Subcutaneous adipose tissue (tissue), 4 donors: ENCODE data around the gene AMY2B. TPM values are rescaled to one million over a fixed set of nuclear protein-coding genes. Genes with fewer than 3 reads are reported as not detected.
"Not testable (repeated sequence)": the region's sequence is repeated elsewhere in the genome, so short reads cannot be mapped to it uniquely, and the experiment has no call there.

Experiments used
- total RNA-seq, 4 donors: library from RNA; depleted of rRNA; stranded (reverse); fragments of >200 nt; gene quantifications; one replicate each; pipeline ENCODE4 v1.1.0, GENCODE V29; 2016
- TF ChIP-seq, protein P1 (sequence below): fragments of 450-650 bp; IDR thresholded peaks from one replicate; pipeline ENCODE4 v1.5.1; 2016; ENCODE audit warnings: low read depth, mild to moderate bottlenecking, control low read depth, antibody characterized with exemption, moderate library complexity

AMY2B gene
- total RNA-seq, 4 donors from 2014 or later: 47.1 to 66.3 (median 53.3) TPM

DNA sequence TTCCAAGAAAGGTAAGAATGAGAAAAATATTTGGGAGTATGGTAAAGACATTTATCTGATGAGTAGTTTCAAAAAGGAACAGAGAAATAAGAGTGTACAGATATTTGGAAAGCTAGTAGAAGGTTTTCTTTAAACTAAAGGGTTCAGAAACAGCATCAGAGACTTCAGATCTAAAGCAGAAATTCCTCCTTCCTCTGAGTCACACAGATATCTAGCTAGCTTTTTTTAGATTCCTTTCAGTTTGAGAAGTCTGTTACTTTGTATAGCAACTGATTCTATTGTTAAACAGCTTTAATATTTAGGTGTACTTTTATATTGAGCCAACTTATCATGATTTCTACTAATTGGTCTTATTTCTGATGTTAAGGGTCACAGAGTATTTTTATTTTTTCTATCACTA, 4.7 kb downstream of the AMY2B start:
- TF ChIP-seq, protein P1, sequence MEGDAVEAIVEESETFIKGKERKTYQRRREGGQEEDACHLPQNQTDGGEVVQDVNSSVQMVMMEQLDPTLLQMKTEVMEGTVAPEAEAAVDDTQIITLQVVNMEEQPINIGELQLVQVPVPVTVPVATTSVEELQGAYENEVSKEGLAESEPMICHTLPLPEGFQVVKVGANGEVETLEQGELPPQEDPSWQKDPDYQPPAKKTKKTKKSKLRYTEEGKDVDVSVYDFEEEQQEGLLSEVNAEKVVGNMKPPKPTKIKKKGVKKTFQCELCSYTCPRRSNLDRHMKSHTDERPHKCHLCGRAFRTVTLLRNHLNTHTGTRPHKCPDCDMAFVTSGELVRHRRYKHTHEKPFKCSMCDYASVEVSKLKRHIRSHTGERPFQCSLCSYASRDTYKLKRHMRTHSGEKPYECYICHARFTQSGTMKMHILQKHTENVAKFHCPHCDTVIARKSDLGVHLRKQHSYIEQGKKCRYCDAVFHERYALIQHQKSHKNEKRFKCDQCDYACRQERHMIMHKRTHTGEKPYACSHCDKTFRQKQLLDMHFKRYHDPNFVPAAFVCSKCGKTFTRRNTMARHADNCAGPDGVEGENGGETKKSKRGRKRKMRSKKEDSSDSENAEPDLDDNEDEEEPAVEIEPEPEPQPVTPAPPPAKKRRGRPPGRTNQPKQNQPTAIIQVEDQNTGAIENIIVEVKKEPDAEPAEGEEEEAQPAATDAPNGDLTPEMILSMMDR: no peak

DNA sequence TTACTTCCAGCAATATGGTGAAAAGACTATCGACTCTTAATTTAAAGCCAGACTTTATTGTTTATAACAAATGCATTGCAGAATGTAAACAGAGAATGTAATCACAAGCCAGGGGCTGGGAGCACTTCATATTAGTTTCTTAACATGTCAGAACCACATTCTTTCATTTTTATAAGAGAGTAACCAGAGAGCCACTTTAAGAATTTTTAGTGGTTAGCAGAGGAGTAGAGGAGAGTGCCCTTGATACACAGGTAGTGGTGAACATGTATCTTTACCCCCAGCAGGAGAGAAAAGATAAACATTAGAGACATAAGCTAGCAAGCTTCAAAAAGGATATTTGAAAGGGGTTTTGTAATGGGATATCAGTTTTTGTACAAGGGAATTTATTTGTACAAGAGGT, 11.1 kb downstream of the AMY2B start:
- TF ChIP-seq, protein P1: no peak

DNA sequence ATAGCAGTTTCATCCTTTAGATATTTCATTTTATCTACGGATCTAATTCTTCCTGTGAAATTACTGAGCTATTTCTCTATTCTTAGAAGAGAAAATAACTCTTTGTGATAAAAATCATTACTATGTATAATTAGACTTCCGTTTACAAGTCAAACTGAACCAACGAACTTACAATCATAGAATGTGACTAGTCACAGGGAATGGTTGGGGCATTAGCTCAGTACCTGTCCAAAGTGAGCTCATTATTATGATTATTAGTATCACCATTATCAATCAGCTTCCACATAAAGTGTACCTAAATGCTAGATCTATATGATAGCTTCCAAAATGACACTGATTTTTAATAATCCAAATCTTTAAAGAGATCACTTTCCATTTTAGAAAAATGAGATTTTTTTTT, 12.5 kb downstream of the AMY2B start:
- TF ChIP-seq, protein P1: no peak

DNA sequence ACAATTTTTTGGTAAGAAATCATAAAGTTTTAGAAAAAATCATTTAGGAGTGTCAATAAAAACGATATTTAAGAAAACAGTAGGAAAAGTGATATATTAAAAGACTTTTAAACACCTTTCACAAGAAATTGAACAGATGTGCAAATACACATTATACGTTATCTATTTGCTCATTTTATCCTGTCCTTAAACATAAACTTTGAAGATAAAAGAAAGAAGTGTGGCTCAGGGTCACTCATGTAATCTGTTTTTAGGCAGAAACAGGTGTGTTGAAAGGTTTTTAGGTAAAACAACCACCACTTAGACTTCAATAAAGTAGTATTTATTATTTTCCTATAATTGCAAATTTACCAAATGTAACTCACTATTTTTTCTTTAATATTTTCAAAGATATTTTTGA, 13.1 kb downstream of the AMY2B start:
- TF ChIP-seq, protein P1: no peak

DNA sequence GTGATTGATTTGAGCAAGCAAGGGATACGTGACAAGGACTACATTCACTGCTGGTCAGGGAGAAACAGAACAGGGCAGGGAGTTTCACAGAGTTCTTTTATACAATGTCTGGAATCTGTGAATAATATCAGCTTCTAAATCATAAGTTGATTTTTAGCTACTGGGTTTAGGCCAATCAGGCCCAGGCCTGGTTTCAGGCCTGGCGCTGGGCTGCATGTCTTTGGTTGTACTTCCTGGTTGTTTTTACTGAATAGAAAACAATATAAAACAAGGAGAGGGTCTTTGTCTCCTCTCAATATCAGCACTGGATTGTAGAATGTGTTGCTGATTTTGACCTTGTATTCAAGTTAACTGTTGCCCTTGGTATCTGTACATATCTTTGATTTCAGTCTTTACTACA, 45.0 kb downstream of the AMY2B start:
- TF ChIP-seq, protein P1: no peak

DNA sequence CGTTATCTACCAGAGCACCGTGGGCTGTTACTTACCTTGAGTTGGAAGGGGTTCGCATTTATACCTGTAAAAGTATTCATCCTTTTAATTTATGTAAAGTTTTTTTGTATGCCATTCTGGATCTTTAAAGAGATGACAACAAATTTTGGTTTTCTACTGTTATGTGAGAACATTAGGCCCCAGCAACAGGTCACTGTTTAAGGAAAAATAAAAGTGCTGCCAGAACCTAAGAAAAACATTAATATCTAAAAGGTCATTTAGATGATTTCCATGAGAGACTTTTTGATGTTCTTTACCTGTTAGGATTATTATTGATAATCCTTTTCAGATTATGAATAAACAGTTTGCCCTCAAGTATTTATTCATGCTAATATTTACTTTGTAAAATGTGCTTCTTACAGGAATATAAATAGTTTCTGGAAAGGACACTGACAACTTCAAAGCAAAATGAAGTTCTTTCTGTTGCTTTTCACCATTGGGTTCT, 45.6 kb downstream of the AMY2B start, which contains the start of gene AMY2A:
TSS of gene AMY2A (plus strand) at position 434 of the 484 bp plus-strand sequence. CDS start at position 448, 14 bp downstream.
- TF ChIP-seq, protein P1: not testable (repeated sequence)

Other genes with a start within 250 kb of the AMY2B start
- 10 to 100 TPM; 52.7 to 71.1 (median 59.7) TPM for gene RNPC3, start 45.9 kb upstream of the AMY2B start, total RNA-seq
- 1 to 10 TPM in 1 of 4 donors, not detected in 3; 2.5 TPM for gene AMY2A, start 45.8 kb downstream of the AMY2B start, total RNA-seq
- gene AMY1A, start 84.2 kb downstream of the AMY2B start, total RNA-seq: not detected
- gene AMY1B, start 124.6 kb downstream of the AMY2B start, total RNA-seq: not detected
- not detected for gene AMY1C, start 178.3 kb downstream of the AMY2B start, total RNA-seq